NCI-H1105 (cell line): ENCODE measurements around the gene ZNF362.
"Not testable (repeated sequence)": the region's sequence is repeated elsewhere in the genome, so short reads cannot be mapped to it uniquely, and the experiment has no call there.

Source experiments
- DNase-seq: peaks from one replicate; lab custom pipeline; 2025; lab: John Stamatoyannopoulos, UW

Gene ZNF362

DNA sequence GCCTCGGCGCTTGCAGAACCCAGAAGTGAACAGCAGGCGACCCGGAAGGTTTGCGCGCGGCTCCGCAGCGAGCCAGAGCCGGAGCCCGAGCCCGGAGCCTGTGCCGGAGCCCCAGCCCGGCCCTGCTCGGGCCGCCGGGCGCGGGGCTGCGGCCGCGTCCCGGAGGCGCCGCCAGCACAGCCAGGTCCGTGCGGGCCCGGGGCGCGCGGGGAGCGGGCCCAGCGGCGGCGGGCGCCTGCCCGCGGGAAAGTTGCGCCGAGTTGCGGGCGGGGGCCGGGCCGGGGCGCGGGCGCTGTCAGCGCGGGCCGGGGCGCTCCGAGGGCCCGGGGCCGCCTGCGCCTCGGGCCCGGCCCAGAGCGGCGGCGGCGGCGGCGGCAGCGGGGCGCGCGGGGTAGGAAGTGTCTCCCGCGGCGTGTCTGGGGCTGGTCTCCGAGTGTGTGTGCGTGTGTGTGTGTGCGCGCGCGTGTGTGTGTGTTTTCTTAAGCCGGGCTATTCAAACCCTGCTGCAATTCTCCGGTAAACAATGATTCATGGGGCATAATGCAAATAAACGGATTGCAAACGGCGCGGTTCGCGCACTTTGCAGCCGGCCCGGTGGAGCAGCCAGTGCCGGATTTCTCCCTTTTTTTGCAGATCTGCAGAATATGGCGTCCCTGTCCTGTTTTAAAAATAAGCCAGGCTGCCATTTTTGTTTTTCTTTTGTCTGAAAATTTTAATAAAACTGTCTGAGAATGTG lies at the start of gene ZNF362:
Gene ZNF362 (plus strand): TSS at position 22 of the 736 bp plus-strand sequence. CDS start 14,083 bp downstream, outside the sequence.
- peak; percentile 42 for DNase-seq

DNA sequence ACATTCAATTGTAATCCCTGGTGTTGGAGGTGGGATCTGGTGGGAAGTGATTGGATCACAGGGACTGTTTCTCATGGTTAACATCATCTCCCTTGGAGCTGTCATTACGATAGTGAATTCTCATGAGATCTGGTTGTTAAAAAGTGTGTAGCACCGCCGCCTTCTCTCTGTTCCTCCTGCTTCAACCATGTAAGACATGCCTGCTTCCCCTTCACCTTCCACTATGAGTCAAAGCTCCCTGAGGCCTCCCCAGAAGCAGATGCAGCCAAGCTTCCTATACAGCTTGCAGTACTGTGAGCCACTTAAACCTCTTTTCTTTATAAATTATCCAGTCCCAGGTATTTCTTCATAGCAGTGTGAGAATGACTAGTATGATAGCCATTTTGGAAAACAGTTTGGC lies 44.3 kb upstream of the ZNF362 start:
- no peak for DNase-seq

GRCh38 chr1:33219886-33220661 lies 36.2 kb upstream of the ZNF362 start:
- no peak for DNase-seq

DNA sequence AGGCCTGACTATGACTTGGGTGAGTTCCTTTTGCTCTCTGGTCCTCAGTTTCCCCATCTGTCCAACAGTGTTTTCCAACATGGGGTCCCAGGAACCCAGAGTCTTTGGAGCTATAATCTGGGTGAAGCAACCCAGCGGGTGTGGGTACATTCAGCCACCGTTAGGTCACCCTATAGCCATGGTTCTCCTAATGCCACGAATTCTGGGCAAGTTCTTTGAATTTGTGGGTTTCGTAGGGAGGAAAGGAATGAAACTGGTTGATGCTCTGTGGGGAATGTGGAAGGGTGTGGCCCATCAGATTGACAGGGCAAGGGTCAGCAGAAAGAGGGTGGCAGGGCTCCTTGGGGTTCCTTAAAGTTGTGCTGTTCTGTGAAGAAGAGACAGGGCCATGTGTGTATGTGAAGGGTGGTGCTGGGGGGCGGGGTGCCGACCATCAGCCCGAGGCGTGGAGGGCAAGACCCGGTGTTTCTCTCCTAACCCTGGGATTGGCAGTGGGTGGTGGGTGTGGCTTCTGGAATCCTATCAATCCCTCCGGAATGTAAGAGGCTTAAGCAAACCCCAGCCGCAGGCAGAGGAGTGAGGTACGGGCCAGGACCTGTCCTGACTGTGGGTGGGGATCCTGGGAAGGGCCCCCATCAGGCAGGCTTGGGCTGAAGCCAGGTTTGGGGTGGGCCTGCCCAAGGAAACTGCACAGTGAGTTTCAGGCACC lies 35.5 kb upstream of the ZNF362 start:
- no peak for DNase-seq

GRCh38 chr1:33221385-33221758 lies 34.9 kb upstream of the ZNF362 start:
- no peak for DNase-seq

- DNase-seq: no peak
Observed at GRCh38 chr1:33222381-33222780, 33.9 kb upstream of the ZNF362 start.

GRCh38 chr1:33224166-33224707 lies 32.1 kb upstream of the ZNF362 start:
- DNase-seq: no peak

DNA sequence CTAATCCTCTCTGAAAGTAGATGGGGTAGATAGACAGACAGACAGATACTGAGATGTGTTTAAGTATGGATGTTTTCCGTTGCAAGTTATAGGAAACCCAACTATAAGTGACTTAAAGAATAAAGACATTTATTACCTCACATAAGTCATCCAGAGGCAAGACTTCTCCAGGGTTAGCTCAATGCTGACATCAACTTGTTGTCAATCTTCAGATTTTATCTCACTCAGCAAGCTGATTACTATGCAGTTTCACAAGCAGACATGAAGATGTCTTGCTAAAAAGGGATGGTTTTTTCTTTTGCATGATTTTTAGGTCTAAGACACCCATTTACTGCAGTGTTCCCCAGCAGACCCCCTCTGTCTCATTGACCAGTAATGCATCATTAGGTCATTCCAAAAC lies 30.7 kb upstream of the ZNF362 start:
- no peak for DNase-seq

DNA sequence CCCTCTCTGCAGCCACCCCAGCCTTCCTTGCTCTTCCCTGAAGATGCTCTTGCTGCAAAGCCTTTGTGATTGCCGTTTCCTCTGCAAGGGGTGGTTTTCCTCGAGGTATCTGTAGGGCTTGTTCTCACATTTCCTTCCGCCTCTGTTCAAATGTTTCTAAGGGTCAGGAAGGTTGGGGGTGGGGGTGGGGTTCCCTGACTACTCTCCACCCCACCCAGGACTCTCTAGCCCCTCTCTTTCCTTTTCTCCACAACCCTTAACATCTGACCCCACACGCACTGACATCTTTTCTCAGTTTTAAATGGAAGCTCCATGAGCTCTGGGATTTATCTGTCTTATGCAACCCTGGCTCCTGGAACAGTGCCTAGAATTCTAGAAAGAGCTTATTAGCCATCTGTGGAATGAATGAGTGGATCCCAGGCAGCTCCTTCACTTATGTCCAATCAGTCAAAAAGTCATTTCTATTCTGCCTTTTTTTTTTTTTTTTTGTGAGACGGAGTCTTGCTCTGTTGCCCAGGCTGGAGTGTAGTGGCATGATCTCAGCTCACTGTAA lies 27.3 kb upstream of the ZNF362 start:
- DNase-seq: no peak

- DNase-seq: no peak
Observed at GRCh38 chr1:33231166-33231565, 25.1 kb upstream of the ZNF362 start.

DNA sequence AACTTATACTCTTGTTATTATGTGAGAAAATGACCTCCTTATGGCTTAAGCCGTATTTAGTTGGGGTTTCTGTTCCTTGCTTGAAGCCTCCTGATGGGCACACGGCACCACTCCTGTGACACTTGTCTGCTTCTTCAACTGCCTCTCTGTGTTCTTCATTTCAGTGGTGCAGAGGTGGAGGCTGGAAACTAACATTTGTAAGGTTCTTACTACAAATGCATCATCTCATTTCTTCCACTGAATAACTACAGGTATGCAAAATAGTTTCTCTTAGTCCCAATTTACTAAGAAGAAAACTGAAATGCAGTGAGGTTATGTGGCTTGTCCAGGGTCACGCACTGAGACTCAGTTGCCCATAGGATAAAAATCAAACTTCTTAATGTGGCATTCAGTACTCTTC lies 23.6 kb upstream of the ZNF362 start:
- DNase-seq: no peak

DNA sequence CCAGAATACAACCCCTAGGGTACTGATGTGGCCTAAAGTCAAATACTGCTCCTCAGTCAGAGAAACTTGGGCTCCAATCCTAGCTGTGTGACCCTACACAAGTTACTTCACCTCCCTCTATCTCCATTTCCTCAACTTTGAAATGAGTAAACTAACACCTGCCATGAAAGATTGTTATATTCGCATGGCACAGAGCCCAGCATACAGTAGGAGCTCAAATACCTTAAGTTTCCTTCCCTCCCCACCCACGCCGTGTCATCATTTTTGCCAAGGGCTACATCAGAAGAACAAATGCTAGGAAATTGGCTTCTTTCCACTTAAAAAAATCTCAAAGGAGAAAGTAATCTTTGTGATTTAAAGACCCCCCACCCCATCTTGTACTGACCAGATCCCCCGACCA lies 22.2 kb upstream of the ZNF362 start:
- no peak for DNase-seq

DNA sequence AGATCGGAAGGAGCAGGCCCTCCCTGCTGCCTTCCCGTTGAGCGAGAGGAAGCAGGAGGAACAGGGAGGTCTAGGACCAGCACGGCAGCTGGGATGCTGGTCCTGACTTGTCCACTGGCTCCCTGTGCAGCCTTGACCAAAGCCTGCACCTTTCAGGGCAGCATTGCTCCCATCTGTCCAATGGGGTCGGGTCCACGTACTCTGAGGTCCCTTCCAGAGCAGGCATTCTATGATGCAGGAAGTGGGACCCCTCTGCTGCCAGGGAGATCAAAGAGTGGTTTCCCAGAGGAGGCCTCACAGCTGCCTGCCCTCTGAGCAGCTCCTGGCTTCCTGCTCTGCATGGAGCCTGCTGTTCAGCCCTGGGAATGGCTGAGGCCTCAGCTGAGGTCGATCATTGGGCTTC lies 21.7 kb upstream of the ZNF362 start:
- no peak for DNase-seq

- DNase-seq: no peak
Observed at GRCh38 chr1:33235521-33235920, 20.8 kb upstream of the ZNF362 start.

DNA sequence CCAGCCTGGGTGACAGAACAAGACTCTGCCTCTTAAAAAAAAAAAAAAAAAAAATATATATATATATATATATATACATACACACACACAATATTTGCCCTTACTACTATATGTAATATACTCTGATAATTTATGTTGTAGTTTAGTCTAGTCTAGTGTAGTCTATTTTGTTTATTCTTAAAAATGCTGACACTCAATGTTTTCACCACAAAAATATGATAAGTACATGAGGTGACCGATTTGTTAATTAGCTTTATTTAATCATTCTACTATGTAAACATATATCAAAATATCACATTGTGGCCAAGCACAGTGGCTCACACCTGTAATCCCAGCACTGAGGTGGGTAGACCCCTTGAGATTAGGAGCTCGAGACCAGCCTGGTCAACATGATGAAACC lies 19.8 kb upstream of the ZNF362 start:
- no peak for DNase-seq

GRCh38 chr1:33237579-33237978 lies 18.7 kb upstream of the ZNF362 start:
- no peak for DNase-seq

DNA sequence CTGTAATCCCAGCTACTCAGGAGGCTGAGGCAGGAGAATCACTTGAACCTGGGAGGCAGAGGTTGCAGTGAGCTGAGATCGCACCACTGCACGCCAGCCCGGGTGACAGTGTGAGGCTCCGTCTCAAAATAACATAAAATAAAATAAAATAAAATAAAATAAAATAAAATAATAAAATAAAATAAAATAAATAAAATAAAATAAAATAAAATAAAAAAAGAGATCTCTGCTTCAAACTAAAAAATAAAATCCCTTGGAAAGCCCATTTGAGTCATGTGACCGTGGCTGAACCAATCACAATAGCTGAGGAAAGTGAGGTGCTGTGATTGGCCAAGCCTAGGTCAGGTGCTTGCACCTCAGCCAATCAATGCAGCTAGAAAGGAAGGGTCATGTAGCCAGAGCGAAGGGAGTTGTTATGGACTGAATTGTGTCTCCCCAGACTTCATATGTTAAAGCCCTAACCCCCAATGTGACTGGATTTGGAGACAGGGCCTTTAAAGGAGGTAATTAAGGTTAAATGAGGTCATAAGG lies 18.0 kb upstream of the ZNF362 start:
- not testable (repeated sequence) for DNase-seq

GRCh38 chr1:33239410-33239809 lies 16.9 kb upstream of the ZNF362 start:
- not testable (repeated sequence) for DNase-seq

DNA sequence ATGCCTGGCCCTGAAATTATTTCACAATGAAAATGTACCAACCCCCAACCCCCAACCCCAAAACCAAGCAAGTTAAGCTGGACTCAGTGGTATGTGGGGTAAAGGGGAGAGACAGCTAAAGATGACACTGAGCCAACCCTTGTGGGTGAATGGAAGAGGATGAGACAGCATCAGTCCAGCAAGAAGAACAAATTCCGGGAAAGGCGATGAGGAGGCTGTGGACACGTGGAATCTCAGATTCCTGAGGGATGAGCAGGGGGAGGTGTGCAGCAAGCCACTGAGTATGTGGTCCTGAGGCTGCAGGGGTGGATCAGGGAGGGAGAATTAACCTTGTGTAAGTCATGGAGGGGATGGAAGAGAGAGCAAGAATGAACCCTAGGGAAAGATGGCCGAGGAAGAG lies 14.4 kb upstream of the ZNF362 start:
- DNase-seq: no peak

- no peak for DNase-seq
Observed at GRCh38 chr1:33242652-33243051, 13.6 kb upstream of the ZNF362 start.

DNA sequence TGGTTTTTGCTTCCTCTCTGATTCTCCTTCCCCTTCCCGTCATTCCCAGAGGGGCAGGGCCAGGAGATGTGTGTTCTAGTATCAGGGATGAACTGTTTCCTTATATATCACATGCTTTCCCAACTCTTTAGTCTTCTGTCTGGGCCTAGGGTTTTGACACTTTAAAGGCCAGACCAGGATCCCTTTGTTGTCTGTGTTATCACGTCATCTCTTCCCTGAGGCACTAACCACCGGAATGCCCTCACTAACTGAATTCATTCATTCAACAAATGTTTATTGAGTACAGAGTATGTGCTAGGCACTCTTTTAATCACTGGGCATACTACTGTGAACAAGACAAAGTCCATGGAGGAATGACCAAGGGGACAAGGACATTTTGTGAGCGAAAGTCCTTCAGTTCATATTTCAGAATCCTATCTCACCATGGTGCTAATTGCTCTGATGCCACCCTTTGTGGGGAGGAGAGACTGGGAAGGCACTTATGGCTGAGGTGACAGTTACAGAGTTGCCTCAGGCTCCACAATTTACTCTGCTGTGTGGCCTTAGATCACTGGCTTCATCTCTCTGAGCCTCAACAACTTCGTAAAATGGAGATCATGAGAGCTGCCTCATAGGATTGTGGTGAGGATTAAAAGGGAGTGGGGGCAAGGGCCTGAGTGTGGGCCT lies 12.0 kb upstream of the ZNF362 start:
- DNase-seq: no peak

DNA sequence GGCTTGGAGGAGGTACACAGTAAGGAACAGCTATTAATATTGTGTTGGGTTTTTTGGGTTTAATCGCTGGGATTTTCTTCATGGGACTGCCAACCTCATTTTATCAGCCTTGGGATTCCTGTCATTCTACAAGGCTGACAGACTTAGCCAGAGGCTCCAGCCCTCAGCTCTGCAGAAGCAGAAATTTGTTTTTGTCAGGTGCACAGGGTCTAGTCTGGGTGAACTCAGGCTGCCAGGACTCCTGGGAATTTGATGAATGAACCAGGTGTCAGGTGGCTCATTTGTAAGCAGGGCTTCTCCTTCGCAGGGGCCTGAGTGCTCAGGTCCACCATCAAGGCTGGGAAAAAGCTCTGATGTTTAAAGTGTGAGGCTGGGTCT lies 11.5 kb upstream of the ZNF362 start:
- no peak for DNase-seq
